Measurements from ENCODE around the gene MED9. TPM values are rescaled to one million over a fixed set of nuclear protein-coding genes. Genes with fewer than 3 reads are reported as not detected.

MED9 gene
- total and polyA plus RNA-seq, 9 of the 15 experiments (the other 6 are each of a cell fraction or from before 2014, with no cell fraction given), result 2.2 to 15.8 (median 12.7) TPM

DNA sequence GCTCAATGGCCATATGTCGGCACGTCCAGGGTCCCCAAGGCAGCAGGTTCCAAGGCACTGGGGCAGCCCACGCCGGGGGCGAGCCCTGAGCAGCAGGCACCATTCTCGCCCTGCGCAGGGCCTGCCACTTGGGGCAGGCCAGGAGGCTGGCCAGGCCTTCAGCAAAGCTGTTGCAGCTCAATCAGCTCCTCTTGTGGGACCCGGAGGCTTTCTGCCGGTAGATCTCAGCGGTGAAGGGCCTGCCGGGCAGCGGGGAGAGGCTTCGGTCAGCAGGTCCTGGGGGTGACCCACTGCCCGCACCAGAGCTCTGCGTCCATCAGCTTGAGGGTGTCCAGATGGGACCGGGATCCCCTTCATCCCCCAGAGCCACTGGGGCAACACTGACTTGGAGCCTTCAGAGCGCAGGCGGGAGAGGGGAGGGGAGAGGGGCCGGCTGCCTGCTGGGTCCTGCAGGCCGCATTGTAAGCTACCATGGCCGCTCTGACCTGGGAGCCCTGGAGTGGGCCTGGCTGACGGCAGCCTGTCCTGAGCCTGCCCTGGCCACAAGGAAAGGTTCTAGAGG, 28.9 kb downstream of the MED9 start:
- BruUV-seq (replicated peaks), result no TSS peak
- FAIRE-seq, result no peak
- WGBS (ENCODE audit: insufficient coverage, low coverage, missing lambda C conversion rate), result 69% methylated on average over 6 of the region's 22 CpGs
- Histone ChIP-seq H3K79me2 (ENCODE audit: control insufficient read depth, insufficient read depth, low read length) (no peaks in the 10 kb centered on the region), H3K9ac (ENCODE audit: insufficient read depth in 1 of 2, low read depth in 2 of 2, low read length in 2 of 2) (no peak overlapping the region), H3K36me3 (ENCODE audit: control insufficient read depth, insufficient read depth, low read length) (no peaks in the 10 kb centered on the region), H2AFZ (ENCODE audit: low read depth, low read length) (no peak overlapping the region), H3K9me3 (replicated peaks; ENCODE audit: control insufficient read depth, insufficient read depth, low read depth, low read length) (no peaks in the 10 kb centered on the region), H3K27me3 (ENCODE audit: control insufficient read depth in 2 of 2, insufficient read depth in 2 of 2, low read length in 2 of 2) (peaks cover 3 to 22% of the 10 kb centered on the region in 2 experiments; a peak in 2 of 5 replicates), H3K4me2 (ENCODE audit: insufficient read depth, low read length) (no peak overlapping the region), H3K27ac (ENCODE audit: extremely low read depth, low read depth, low read length) (no peak overlapping the region), H4K20me1 (replicated peaks; ENCODE audit: control insufficient read depth, insufficient read depth, low read length) (no peaks in the 10 kb centered on the region), H3K4me3 (no peak overlapping the region), H3K9me1 (ENCODE audit: control insufficient read depth, insufficient read depth, low read length) (peaks cover 7% of the 10 kb centered on the region), H3K4me1 (replicated peaks in 1 of 2; ENCODE audit: control insufficient read depth in 2 of 2, insufficient read depth in 2 of 2, low read length in 2 of 2) (peaks cover 14 to 45% of the 10 kb centered on the region in 2 experiments; a peak in 4 of 5 replicates)
- TF ChIP-seq ELK3 (CRISPR knock-in tag; IDR thresholded peaks at IDR 0.05) (no peak), ZNF511 (CRISPR knock-in tag; IDR thresholded peaks at IDR 0.05) (no peak), ZFPM2 (CRISPR knock-in tag; IDR thresholded peaks at IDR 0.05) (no peak), MAFF (IDR thresholded peaks at IDR 0.05; ENCODE audit: low read length) (no peak), HMGN3 (IDR thresholded peaks at IDR 0.05; ENCODE audit: borderline replicate concordance, extremely low read depth, insufficient read length, low read depth, low read length) (no peak)
- POLR2A ChIA-PET, result interaction anchor here (1.3 kb wide), 1 partner anchor 9 kb away, joined by 3 read pairs; no protein-coding TSS in a partner anchor
- intact Hi-C loops (cut with micrococcal nuclease) (no loop called here), in situ Hi-C loops (cut with MboI) (loop anchor here (10.0 kb wide), 1 partner anchor 129 kb away; no protein-coding TSS in a partner anchor)
- no peak for DNase-seq (ENCODE audit: extremely low read depth in 1 of 4, low spot score in 3 of 4)
- CTCF ChIA-PET (ENCODE audit: low intra/inter-chr PET ratio), result no interaction called here
- ATAC-seq, result no peak

Data from K562 (cell line).